K562 (cell line): ENCODE results near the gene S100A4.

Experiments
- CEBPZ ChIP-seq: fragments of 150-350 bp; IDR thresholded peaks from 2 replicates; pipeline ENCODE4 v1.6.1; 2014; ENCODE audit warnings: low read depth, mild to moderate bottlenecking, low read length, borderline replicate concordance
- CTCF ChIP-seq, 3 experiments: IDR thresholded peaks in 2 of 3; conservative IDR thresholded peaks in 1 of 3; 2 replicates each; pipeline ENCODE4 v1.5.1; 2011 to 2012; ENCODE audit warnings: low read length in 3 of 3, mild to moderate bottlenecking in 3 of 3, control low read depth in 2 of 3, improper control_type of control experiment in 1 of 3, inconsistent platforms in 1 of 3, low read depth in 1 of 3, mixed read lengths in 1 of 3, moderate library complexity in 1 of 3; ENCODE audit not compliant: insufficient read depth in 2 of 3
- HSF4 ChIP-seq: fragments of 250-450 bp; sonication (Bioruptor Pico); IDR thresholded peaks from 2 replicates; pipeline ENCODE4 v2.1.2; 2022; ENCODE audit warnings: mild to moderate bottlenecking, moderate library complexity, borderline replicate concordance
- JUND ChIP-seq, 2 experiments: IDR thresholded peaks; 2 replicates in 1 of 2; 3 replicates in 1 of 2; pipeline ENCODE4 v1.6.1; 2011; ENCODE audit warnings: borderline replicate concordance in 2 of 2, low read depth in 2 of 2, low read length in 2 of 2, improper control_type of control experiment in 1 of 2, missing biosample characterization in 1 of 2, missing genetic modification characterization in 1 of 2, missing genetic modification reagents in 1 of 2
- SMC3 ChIP-seq: conservative IDR thresholded peaks from 2 replicates; pipeline ENCODE4 v1.6.1; 2011; ENCODE audit warnings: low read depth, low read length, improper control_type of control experiment; ENCODE audit not compliant: insufficient read depth
- SRSF9 ChIP-seq: fragments of 200-400 bp; formaldehyde crosslinking; IDR thresholded peaks from 2 replicates; pipeline ENCODE4 v1.6.1; 2017; ENCODE audit warnings: low read depth, low read length, borderline replicate concordance

GRCh38 chr1:153556348-153556747, 10.7 kb upstream of the S100A4 start:
- TF ChIP-seq SRSF9 (no peak), JUND (IDR thresholded peaks at IDR 0.05; ENCODE audit: borderline replicate concordance, low read depth, low read length) (no peak), JUND (tag; IDR thresholded peaks at IDR 0.05; ENCODE audit: borderline replicate concordance, low read depth, low read length) (no peak), CEBPZ (no peak), HSF4 (no peak), CTCF (IDR thresholded peaks at IDR 0.05 in 2 of 3, conservative IDR thresholded peaks at IDR 0.05 in 1 of 3; ENCODE audit: insufficient read depth in 2 of 3, low read depth in 1 of 3, low read length in 3 of 3) (no peak), SMC3 (no peak)
